PC-9 (cell line): ENCODE results near the gene DCAKD. TPM values are rescaled to one million over a fixed set of nuclear protein-coding genes. Genes with fewer than 3 reads are reported as not detected.

Experiments
- BruUV-seq: library from RNA; stranded (reverse); fragments of 400-500 nt; replicated peaks from 2 replicates; lab custom pipeline; 2021; lab: Mats Ljungman, UMichigan
- CTCF ChIA-PET: fragments of 300-600 bp; sonication (Branson Sonifier 250); formaldehyde crosslinking; loops from one replicate; lab custom pipeline; 2022; ENCODE audit warnings: antibody characterized with exemption; lab: Charles Lee
- POLR2A ChIA-PET: fragments of 300-600 bp; sonication (Branson Sonifier 250); formaldehyde crosslinking; loops from one replicate; lab custom pipeline; 2022; ENCODE audit warnings: antibody characterized with exemption; ENCODE audit not compliant: unreplicated experiment; lab: Charles Lee
- DNase-seq, 2 experiments: peaks; one replicate each; pipeline versions ENCODE4 v3.0.0 to v3.0.0-alpha.2; 2015 to 2022; ENCODE audit warnings: mixed read lengths in 1 of 2
- H2AFZ ChIP-seq: fragments of 200-600 bp; sonication (generic); 2 replicates; pipeline ENCODE4 v1.8.1; 2017; ENCODE audit warnings: antibody characterized with exemption
- H3F3A ChIP-seq: fragments of 200-600 bp; sonication (generic); 2 replicates; pipeline ENCODE4 v1.8.1; 2017; ENCODE audit warnings: antibody characterized with exemption, mild to moderate bottlenecking, low read depth; ENCODE audit not compliant: insufficient read depth
- H3K27ac ChIP-seq: fragments of 200-600 bp; sonication (generic); 2 replicates; pipeline ENCODE4 v1.6.1; 2016; ENCODE audit warnings: mixed run types
- H3K27me3 ChIP-seq: fragments of 200-600 bp; sonication (generic); 2 replicates; pipeline ENCODE4 v1.6.1; 2016; ENCODE audit warnings: low read depth, mixed run types; ENCODE audit not compliant: insufficient read depth
- H3K36me3 ChIP-seq: fragments of 200-600 bp; sonication (generic); 2 replicates; pipeline ENCODE4 v1.6.1; 2016; ENCODE audit warnings: low read depth, mixed run types
- H3K4me1 ChIP-seq: fragments of 200-600 bp; sonication (generic); replicated peaks from 2 replicates; pipeline ENCODE4 v1.6.1; 2016; ENCODE audit warnings: mixed run types; ENCODE audit not compliant: insufficient read depth
- H3K4me2 ChIP-seq: fragments of 200-600 bp; sonication (generic); 2 replicates; pipeline ENCODE4 v1.6.1; 2017; ENCODE audit warnings: mixed run types
- H3K4me3 ChIP-seq: fragments of 200-600 bp; sonication (generic); 2 replicates; pipeline ENCODE4 v1.6.1; 2016; ENCODE audit warnings: mixed run types
- H3K79me2 ChIP-seq: fragments of 200-600 bp; sonication (generic); 2 replicates; pipeline ENCODE4 v1.6.1; 2017; ENCODE audit warnings: low read depth, mixed run types
- H3K9me2 ChIP-seq: fragments of 200-600 bp; sonication (generic); 2 replicates; pipeline ENCODE4 v1.8.1; 2017; ENCODE audit warnings: mild to moderate bottlenecking; ENCODE audit not compliant: insufficient read depth
- H3K9me3 ChIP-seq: fragments of 200-600 bp; sonication (generic); 2 replicates; pipeline ENCODE4 v1.8.1; 2016; ENCODE audit warnings: low read depth; ENCODE audit not compliant: insufficient read depth
- H4K20me1 ChIP-seq: fragments of 200-600 bp; sonication (generic); 2 replicates; pipeline ENCODE4 v1.8.1; 2017; ENCODE audit not compliant: insufficient read depth
- CTCF ChIP-seq: fragments of 200-600 bp; sonication (generic); conservative IDR thresholded peaks from 2 replicates; pipeline ENCODE4 v1.6.1; 2017; ENCODE audit warnings: mixed run types, antibody characterized with exemption, mild to moderate bottlenecking, moderate library complexity
- EZH2 ChIP-seq: fragments of 200-600 bp; sonication (generic); IDR thresholded peaks from 2 replicates; pipeline ENCODE4 v1.8.0; 2017; ENCODE audit warnings: antibody characterized with exemption, low read depth
- intact Hi-C: fragments of 100-400 bp; cut with micrococcal nuclease; formaldehyde crosslinking; loops from one replicate; pipeline ENCODE4 v1.10.0; 2022; ENCODE audit not compliant: unreplicated experiment
- total RNA-seq: library from RNA; stranded (reverse); gene quantifications from 2 replicates; pipeline ENCODE4 v1.2.3, GENCODE V29; 2021

The DCAKD gene
- total RNA-seq, 1 experiment from 2014 or later, result 68.8 TPM

- Histone ChIP-seq H3K79me2 (no peaks in the 10 kb centered on the region), H3K4me3 (no peak overlapping the region), H3K36me3 (no peaks in the 10 kb centered on the region), H3K9me2 (no peaks in the 10 kb centered on the region), H3K4me1 (no peaks in the 10 kb centered on the region; the same call in 1 of the 2 replicates), H3K4me2 (no peak overlapping the region), H3F3A (peaks cover 11% of the 10 kb centered on the region), H2AFZ (no peak overlapping the region), H3K27me3 (0 out of 2 replicates have a peak, but pooled peaks cover under 1% of the 10 kb centered on the region), H3K27ac (no peak overlapping the region), H4K20me1 (no peaks in the 10 kb centered on the region), H3K9me3 (no peaks in the 10 kb centered on the region)
- BruUV-seq, result no TSS peak
- CTCF ChIA-PET, result no interaction called here
- TF ChIP-seq EZH2 (no peak), CTCF (no peak)
- no peak for DNase-seq
- intact Hi-C loops, result no loop called here
- POLR2A ChIA-PET, result no interaction called here
These were observed 38.1 kb downstream of the DCAKD start for GRCh38 chr17:45013021-45013997.

GRCh38 chr17:45011767-45012166 lies 39.7 kb downstream of the DCAKD start:
- intact Hi-C loops, result no loop called here
- CTCF ChIA-PET, result interaction anchor here (0.5 kb wide), 1 partner anchor 147 kb away, joined by 3 read pairs; no protein-coding TSS in a partner anchor
- DNase-seq, result no peak
- Histone ChIP-seq H3K27ac (no peak overlapping the region), H3F3A (peaks cover 11% of the 10 kb centered on the region), H3K79me2 (no peaks in the 10 kb centered on the region), H3K36me3 (no peaks in the 10 kb centered on the region), H3K27me3 (no peaks in the 10 kb centered on the region), H3K4me1 (no peaks in the 10 kb centered on the region), H3K9me3 (no peaks in the 10 kb centered on the region), H3K9me2 (no peaks in the 10 kb centered on the region), H4K20me1 (no peaks in the 10 kb centered on the region), H3K4me2 (no peak overlapping the region), H3K4me3 (no peak overlapping the region), H2AFZ (no peak overlapping the region)
- TF ChIP-seq EZH2 (no peak), CTCF (no peak)
- no TSS peak for BruUV-seq
- POLR2A ChIA-PET, result no interaction called here

- no peak overlapping the region for H2AFZ ChIP-seq
- H3K9me3 ChIP-seq, result no peaks in the 10 kb centered on the region
- H3K4me2 ChIP-seq, result no peak overlapping the region
- no peak overlapping the region for H3K4me3 ChIP-seq
- ChIA-PET CTCF (no interaction called here), POLR2A (no interaction called here)
- no peak for DNase-seq
- H3K27me3 ChIP-seq, result peaks cover 5% of the 10 kb centered on the region; the same call in 1 of the 2 replicates
- no peak for TF ChIP-seq CTCF
- no peak for TF ChIP-seq EZH2
- no TSS peak for BruUV-seq
- intact Hi-C loops, result no loop called here
- no peaks in the 10 kb centered on the region for H4K20me1 ChIP-seq
- no peak overlapping the region for H3K27ac ChIP-seq
- H3K36me3 ChIP-seq, result no peaks in the 10 kb centered on the region
- H3K4me1 ChIP-seq, result no peaks in the 10 kb centered on the region
- no peaks in the 10 kb centered on the region for H3K9me2 ChIP-seq
- H3F3A ChIP-seq, result peaks cover 7% of the 10 kb centered on the region
- no peaks in the 10 kb centered on the region for H3K79me2 ChIP-seq
These were observed 41.6 kb downstream of the DCAKD start for GRCh38 chr17:45009676-45010467.
